ENCODE results near the gene GLS2.

GLS2 gene

GRCh38 chr12:56437430-56438176 lies 50.4 kb downstream of the GLS2 start:
- no peak for DNase-seq

- DNase-seq, result no peak
Measured at GRCh38 chr12:56434828-56435227, 53.1 kb downstream of the GLS2 start.

- no peak for DNase-seq
Measured at GRCh38 chr12:56431850-56432249, 56.1 kb downstream of the GLS2 start.

GRCh38 chr12:56431288-56431687 lies 56.7 kb downstream of the GLS2 start:
- no peak for DNase-seq

- no peak for DNase-seq
Measured at GRCh38 chr12:56425940-56426438, 62.0 kb downstream of the GLS2 start.

GRCh38 chr12:56425193-56425592 lies 62.8 kb downstream of the GLS2 start:
- no peak for DNase-seq

Data from T-helper 1 cell (primary cell).